Suppressor macrophage (primary cell): ENCODE results near the gene DIS3L2.

Experiments used
- DNase-seq, 4 experiments: peaks; one replicate each; pipeline ENCODE4 v3.0.0-alpha.2; 2020 to 2022
- total RNA-seq, 17 experiments: gene quantifications; one replicate each; lab custom pipeline; 2026; ENCODE audit warnings: mixed read lengths in 6 of 17, inconsistent platforms in 3 of 17; lab: John Stamatoyannopoulos, UW

DIS3L2 gene
- total RNA-seq: 11.9 to 30.2 (median 21.0) reads per million in 17 experiments

GRCh38 chr2:231961349-231962166 is at the start of gene DIS3L2:
Gene DIS3L2 (plus strand): TSS chr2:231961713. CDS start chr2:232014928, 53,215 bp downstream.
- DNase-seq: peak; percentile 84 to 94 (median 90)

DNA sequence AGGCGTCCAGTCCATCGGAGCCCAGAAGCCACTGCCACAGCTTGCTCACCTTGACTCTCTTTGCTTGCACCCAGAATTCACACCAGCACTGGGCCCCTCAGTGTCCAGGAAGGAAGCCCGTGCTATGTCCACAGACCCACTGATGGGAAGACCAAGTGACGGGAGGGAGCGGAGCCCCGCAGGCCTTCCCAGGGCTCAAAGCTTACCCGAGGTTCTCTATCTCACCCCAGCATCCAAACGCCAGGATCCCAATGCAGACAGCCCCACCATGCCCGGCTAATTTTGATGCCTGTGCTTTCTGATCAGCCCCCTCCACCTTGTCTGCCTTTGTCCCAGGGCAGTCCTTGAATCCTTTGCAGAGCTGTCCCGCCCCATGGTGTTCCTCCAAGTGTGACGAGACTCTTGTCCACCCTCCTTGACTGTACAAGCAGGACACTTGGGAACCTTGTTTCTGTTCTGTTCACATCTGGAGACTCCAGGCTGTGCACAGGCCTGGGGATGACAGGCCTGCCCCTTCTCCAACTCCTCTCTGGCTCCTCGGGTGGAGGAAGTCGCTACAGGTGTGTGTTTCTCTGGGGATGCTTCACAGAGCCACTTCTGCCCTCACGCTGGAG is 47.3 kb upstream of the DIS3L2 start:
- no peak for DNase-seq

DNA sequence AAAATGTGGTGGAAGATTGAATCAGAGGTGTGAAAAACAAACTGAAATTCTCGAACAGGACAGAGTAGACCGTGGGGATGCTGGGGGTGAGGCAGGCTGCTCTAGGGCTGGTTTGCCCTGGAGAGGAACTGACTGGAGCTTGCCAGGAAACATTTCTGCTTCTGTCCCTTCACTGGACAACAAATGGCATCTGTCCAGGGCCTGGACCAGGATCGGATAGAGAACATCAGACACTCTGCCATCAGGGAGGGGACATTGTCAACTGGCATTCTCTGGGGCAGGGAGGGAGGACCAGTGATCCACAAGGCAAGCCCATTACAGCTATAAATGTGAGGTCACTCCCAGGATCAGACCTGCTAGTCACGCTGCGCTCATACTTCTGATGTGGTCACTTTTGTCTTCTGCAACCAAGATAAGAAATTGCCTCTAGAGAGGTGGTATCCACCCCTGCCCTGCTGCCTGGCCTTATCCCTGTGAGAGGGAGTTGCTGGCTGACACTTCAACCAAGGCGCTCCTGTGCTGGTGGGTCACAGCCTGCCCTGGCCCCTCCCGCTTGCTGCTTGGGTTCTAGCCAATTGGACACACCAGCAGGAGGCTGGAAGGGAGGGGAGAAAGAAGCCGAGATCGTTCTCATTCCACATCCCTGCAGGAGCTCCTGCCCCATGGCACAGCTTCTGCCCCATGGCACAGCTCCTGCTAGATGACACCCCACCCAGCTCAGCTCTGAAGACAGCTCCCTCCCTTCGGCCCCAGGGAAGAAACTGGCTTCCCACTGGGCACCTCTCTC is 44.0 kb upstream of the DIS3L2 start:
- DNase-seq: no peak

GRCh38 chr2:231918501-231919330 is 42.8 kb upstream of the DIS3L2 start:
- DNase-seq: no peak

DNA sequence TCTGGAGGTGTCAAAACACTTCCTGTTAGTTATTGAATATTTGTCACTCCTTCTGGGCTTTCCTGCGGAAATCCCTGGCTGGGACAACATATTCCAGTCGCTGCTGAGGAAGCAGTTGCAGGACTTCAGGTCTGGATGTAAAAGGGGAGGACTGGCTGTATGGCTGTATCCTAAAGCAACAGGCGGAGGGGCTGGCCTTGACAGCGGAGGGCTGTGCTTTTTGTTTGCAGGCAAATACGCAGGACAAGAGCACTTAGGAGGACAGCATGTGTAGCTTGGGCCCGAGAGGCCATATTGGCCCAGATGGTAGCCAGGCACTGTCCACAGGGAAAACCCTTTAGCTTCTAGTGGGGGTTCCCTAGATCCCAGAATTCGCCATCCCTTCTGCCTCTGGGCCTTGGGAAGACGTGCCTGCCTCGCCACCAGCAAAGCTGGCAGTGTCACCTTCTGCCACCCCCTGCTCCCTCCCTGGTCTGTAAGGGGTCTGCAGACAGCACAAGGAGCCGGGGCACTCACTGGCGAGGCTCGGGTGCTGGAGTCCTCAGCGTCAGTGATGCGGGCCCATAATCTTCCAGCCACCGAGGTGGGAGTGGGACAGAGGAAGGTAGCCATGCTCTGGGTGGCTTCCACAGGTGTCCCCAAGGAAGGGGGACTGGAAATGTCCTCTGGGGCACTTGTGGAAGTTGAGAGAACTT is 42.0 kb upstream of the DIS3L2 start:
- DNase-seq: no peak

- DNase-seq: no peak
Measured at GRCh38 chr2:231920366-231920765, 41.1 kb upstream of the DIS3L2 start.

- DNase-seq: no peak
Measured at GRCh38 chr2:231920795-231921194, 40.7 kb upstream of the DIS3L2 start.

DNA sequence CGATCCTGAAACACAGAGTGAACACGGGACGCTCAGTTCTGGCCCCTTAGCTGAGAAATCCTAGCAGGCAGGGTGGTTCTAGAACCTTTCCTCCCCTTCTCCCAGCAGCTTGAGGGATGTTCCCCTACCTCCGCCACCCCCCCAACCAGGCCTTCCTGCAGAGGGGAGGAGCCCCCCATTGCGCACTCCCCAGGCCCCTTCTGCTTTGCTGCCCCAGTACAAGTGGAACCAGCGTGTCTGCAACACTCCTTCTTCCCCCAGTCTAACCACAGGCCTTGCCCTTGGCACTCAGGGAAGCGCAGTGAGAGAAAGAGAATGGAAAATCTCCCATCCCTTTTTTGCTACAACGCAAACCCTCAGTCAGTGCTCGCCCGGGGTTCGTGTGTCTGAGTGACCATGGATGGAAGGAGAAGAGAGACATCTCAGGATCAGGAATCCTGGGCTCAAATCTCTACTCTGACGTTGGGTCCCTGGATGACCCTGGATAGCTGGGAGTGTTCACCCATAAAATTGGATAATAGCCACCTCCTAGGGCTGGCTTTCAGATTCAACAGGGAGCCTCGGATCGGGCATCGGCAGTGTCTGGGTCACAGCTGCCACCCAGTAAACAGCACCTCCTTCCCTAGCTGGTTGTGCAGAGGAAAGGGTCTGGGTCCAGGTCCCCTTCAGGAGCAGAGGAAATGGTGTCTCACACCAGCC is 39.1 kb upstream of the DIS3L2 start:
- no peak for DNase-seq

GRCh38 chr2:231923010-231923344 is 38.5 kb upstream of the DIS3L2 start:
- no peak for DNase-seq

- no peak for DNase-seq
Measured at GRCh38 chr2:231923951-231924888, 37.3 kb upstream of the DIS3L2 start.

DNA sequence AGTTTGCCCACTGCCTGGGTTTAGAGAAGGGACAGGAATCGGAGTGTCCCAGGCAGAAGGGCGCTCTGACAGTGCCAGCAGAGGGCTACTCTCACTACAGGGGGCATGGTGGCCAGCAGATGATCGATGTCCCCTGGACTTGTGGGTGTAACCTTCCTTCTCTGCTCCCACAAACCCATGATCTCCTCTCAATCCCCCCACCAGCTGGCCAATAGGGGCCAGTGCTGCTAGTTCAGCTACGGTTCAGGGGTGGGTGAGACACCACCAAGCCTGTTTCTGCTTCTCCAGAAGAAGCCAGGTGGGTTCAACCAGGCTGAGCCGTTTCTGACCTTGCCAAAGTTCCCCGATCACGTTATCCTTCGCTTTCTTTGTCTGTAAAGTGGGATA is 36.6 kb upstream of the DIS3L2 start:
- DNase-seq: no peak

DNA sequence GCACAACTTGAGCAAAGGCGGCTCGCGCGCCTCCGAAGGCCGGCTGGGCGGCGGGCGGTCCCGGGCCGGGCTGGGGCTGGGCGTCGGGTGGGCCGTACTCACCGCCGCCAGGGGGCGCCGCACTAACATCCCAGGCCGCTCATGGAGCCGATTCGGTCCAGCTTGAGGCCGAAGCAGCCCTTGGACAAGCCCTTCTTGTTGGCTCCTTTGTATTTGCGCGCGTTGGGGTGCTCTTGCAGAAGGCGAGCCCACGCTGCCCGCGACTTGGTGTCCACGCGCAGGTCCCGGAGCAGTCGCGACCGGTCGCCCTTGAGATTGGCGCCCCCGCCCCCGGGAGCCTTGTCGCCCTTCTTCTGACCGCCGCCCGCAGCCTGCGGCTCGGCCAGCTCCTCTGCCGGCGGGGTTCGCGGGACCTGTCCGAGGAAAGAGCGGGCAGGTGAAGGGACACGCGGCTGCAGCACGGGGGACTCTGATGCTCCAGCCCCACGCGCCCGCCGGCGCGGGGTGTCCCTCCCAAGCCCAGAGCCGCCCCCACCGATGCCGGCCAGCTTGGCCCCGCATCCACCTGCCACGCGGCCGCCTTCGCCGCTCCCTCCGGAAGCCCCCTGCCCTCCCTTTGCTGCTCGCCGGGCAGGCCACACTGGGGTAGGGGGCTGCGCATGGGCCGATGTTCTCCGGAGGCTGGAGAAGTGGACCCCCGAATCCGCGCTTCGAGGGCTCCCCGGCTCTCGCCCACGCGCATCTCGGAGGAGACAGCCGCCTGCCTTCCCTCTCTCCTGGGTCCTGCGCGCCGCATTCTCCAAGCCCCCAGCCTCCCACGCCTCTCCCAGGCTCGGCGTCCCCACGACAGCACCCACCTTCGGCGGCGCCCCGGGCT is 36.0 kb upstream of the DIS3L2 start:
- peak; percentile 83 to 94 (median 90) for DNase-seq

GRCh38 chr2:231926180-231926741 is 35.3 kb upstream of the DIS3L2 start, which contains the start of gene NPPC:
Gene NPPC (minus strand): TSS chr2:231926396. CDS start chr2:231926249, 147 bp downstream.
- peak; percentile 10 to 58 (median 43) for DNase-seq

DNA sequence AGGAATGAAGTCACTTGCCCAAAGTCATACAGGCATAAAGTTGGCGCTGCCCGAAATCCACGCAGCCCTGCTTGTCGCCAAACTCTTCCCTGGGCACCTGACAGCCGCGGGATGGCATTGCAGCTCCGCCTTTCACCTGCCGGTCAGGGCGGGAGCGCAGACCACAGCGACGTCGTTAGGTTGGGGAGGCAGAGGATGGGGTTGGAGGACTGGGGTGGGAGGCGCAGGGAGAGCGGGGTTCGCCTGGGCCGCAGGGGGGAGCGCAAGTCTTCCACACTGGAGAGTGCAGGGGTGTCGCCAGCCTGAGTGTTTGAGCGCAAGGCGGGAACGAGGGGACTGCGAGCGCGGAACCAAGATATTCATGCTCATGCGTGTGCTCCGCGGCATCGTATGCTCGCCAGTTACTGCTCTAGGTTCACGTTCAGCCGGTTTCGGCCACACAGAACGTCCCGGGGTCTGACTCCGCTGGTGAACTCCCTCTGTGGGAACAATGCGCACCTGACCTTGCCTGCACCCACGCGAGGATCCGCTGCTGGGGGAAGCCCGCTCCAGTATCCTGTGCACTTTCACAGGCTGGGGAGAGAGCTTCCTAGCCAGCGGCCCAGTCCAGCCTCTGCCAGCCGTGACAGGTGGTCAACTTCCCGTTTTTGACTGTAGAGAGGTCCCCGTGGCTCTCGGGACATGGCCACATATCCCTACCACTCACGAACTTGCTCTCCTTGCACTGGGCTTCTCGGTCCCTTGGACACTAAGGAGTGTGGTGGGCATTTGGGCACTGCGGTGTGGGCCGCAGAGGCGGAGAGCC is 34.5 kb upstream of the DIS3L2 start:
- peak; percentile 10 to 43 (median 30) for DNase-seq

DNA sequence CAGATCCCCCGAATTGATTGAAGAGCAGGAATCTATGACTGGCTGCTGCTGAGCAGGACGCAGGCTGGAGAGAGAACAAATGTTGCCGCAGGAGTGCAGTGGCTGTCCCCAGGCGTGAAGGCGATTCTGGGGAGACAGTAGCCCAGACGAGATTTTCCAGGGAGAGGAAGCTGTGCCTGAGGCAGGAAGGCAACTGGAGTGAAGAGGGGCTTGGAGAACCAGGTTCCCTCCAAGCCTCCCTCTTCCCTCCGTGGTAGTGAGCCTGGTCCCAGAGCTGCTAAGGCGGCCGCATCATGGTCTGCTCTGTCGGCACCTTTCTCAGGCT is 34.0 kb upstream of the DIS3L2 start:
- DNase-seq: no peak

- no peak for DNase-seq
Measured at GRCh38 chr2:231928481-231928880, 33.0 kb upstream of the DIS3L2 start.

- DNase-seq: no peak
Measured at GRCh38 chr2:231928901-231929725, 32.4 kb upstream of the DIS3L2 start.
